ENCODE results near the gene CFAP99.

GRCh38 chr4:2386717-2387116 lies 32.0 kb upstream of the CFAP99 start:
- no peak for TF ChIP-seq TAF1 (IDR thresholded peaks at IDR 0.05; ENCODE audit: borderline replicate concordance, insufficient read depth, low read length)
- no peak for TF ChIP-seq FOXP2 (optimal IDR thresholded peaks at IDR 0.05; ENCODE audit: borderline replicate concordance, extremely low read depth, extremely low read length, insufficient read depth)
- TF ChIP-seq POLR2AphosphoS5 (IDR thresholded peaks at IDR 0.05; ENCODE audit: low read depth, low read length) = no peak
